HL-60 (cell line): Measurements from ENCODE around the gene PRIMPOL.
"Not testable (repeated sequence)": the region's sequence is repeated elsewhere in the genome, so short reads cannot be mapped to it uniquely, and the experiment has no call there.

Source experiments
- DNase-seq, 2 experiments: peaks; one replicate each; pipeline ENCODE4 v3.0.0-alpha.2; 2010 to 2020; ENCODE audit warnings: low read depth in 1 of 2, low spot score in 1 of 2
- H3K27ac ChIP-seq: fragments of 250-450 bp; sonication (Bioruptor Pico); replicated peaks from 2 replicates; pipeline ENCODE4 v1.5.1; 2020; ENCODE audit warnings: mild to moderate bottlenecking, moderate library complexity
- H3K27me3 ChIP-seq: fragments of 250-450 bp; sonication (Bioruptor Pico); 2 replicates; pipeline ENCODE4 v1.5.1; 2021; ENCODE audit warnings: mild to moderate bottlenecking, moderate library complexity; ENCODE audit not compliant: insufficient read depth, poor library complexity, severe bottlenecking
- H3K4me3 ChIP-seq: replicated peaks from 2 replicates; pipeline ENCODE4 v1.5.1; 2011; ENCODE audit warnings: mild to moderate bottlenecking, control low read depth, low read length; ENCODE audit not compliant: insufficient read depth
- CTCF ChIP-seq: IDR thresholded peaks from one replicate; pipeline ENCODE4 v1.5.1; 2011; ENCODE audit warnings: low read length, control low read depth, inconsistent platforms; ENCODE audit not compliant: insufficient read depth
- GABPA ChIP-seq: IDR thresholded peaks from 2 replicates; pipeline ENCODE4 v1.6.1; 2012; ENCODE audit warnings: low read depth
- POLR2AphosphoS5 ChIP-seq: IDR thresholded peaks from 2 replicates; pipeline ENCODE4 v1.6.1; 2012; ENCODE audit warnings: low read depth
- REST ChIP-seq: IDR thresholded peaks from 2 replicates; pipeline ENCODE4 v1.6.1; 2012; ENCODE audit warnings: low read depth; ENCODE audit not compliant: insufficient replicate concordance
- SPI1 ChIP-seq: IDR thresholded peaks from 2 replicates; pipeline ENCODE4 v1.6.1; 2012; ENCODE audit warnings: low read depth, mild to moderate bottlenecking, borderline replicate concordance

The PRIMPOL gene

GRCh38 chr4:184621518-184621917 is 28.0 kb upstream of the PRIMPOL start:
- Histone ChIP-seq H3K27me3 (no peaks in the 10 kb centered on the region), H3K27ac (no peak overlapping the region), H3K4me3 (no peak overlapping the region)
- DNase-seq, result no peak
- TF ChIP-seq CTCF (no peak), GABPA (no peak), SPI1 (no peak), POLR2AphosphoS5 (no peak), REST (no peak)

- not testable (repeated sequence) for H3K27me3 ChIP-seq, H3K4me3 ChIP-seq, H3K27ac ChIP-seq, DNase-seq
These were observed 25.0 kb upstream of the PRIMPOL start for GRCh38 chr4:184624504-184624903.

GRCh38 chr4:184624972-184625554 is 24.5 kb upstream of the PRIMPOL start:
- no peaks in the 10 kb centered on the region for H3K27me3 ChIP-seq
- no peak for TF ChIP-seq CTCF
- TF ChIP-seq SPI1, result no peak
- TF ChIP-seq POLR2AphosphoS5, result no peak
- TF ChIP-seq GABPA, result no peak
- TF ChIP-seq REST, result no peak
- no peak overlapping the region for H3K27ac ChIP-seq
- DNase-seq, result no peak
- H3K4me3 ChIP-seq, result no peak overlapping the region

GRCh38 chr4:184625783-184626596 is 23.5 kb upstream of the PRIMPOL start:
- H3K4me3 ChIP-seq, H3K27ac ChIP-seq, DNase-seq: not testable (repeated sequence)

GRCh38 chr4:184628103-184628502 is 21.4 kb upstream of the PRIMPOL start:
- no peaks in the 10 kb centered on the region for H3K27me3 ChIP-seq
- no peak for DNase-seq
- TF ChIP-seq SPI1, result no peak
- no peak for TF ChIP-seq CTCF
- TF ChIP-seq REST, result no peak
- TF ChIP-seq GABPA, result no peak
- TF ChIP-seq POLR2AphosphoS5, result no peak
- no peak overlapping the region for H3K27ac ChIP-seq
- H3K4me3 ChIP-seq, result no peak overlapping the region

More at GRCh38 chr4:184625783-184626596, 23.5 kb upstream of the PRIMPOL start:
- H3K27me3 ChIP-seq, result not testable (repeated sequence)
